Measurements from ENCODE around the gene SMAP1.

DNA sequence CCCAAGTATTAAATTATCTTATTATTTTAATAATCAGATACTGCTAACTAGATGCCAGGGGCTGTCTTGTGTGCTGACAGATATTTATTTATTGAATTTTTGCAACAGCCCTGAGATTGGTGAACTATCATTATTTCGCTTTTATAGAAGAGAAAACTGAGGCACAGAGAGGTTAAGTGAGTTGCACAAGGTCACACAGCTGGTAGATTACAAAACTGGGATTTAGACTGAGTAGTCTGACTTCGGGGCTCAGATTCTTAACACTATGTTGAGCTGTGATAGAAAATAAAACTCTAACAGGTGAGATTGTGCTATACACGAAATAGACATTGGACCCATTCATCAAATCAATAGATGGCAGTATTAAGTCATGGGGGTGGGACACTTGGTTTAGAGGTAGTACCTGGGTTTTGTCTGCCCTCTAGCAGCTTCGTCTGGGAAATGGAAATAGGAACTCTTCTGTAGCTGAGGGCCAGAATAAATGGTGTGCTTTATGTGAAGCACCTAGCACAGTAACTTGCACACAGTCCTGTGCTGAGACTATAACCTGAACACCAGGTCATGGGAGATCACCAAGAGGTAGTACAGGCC is 175.7 kb downstream of the SMAP1 start:
- no peak for TF ChIP-seq POLR2A (IDR thresholded peaks at IDR 0.05)
- TF ChIP-seq, protein P1, sequence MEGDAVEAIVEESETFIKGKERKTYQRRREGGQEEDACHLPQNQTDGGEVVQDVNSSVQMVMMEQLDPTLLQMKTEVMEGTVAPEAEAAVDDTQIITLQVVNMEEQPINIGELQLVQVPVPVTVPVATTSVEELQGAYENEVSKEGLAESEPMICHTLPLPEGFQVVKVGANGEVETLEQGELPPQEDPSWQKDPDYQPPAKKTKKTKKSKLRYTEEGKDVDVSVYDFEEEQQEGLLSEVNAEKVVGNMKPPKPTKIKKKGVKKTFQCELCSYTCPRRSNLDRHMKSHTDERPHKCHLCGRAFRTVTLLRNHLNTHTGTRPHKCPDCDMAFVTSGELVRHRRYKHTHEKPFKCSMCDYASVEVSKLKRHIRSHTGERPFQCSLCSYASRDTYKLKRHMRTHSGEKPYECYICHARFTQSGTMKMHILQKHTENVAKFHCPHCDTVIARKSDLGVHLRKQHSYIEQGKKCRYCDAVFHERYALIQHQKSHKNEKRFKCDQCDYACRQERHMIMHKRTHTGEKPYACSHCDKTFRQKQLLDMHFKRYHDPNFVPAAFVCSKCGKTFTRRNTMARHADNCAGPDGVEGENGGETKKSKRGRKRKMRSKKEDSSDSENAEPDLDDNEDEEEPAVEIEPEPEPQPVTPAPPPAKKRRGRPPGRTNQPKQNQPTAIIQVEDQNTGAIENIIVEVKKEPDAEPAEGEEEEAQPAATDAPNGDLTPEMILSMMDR (IDR thresholded peaks at IDR 0.05) = peak in 3 of 4 donors; percentile 6 to 38 (median 25)

All from right lobe of liver (tissue), 4 donors.